ENCODE results near the gene LTBP2. TPM values are rescaled to one million over a fixed set of nuclear protein-coding genes. Genes with fewer than 3 reads are reported as not detected.

The LTBP2 gene
- total and polyA plus RNA-seq, 2 of the 8 experiments (the other 6 are each of a cell fraction or from before 2014, with no cell fraction given): 0.48 to 0.89 TPM

- H3K4ac ChIP-seq (replicated peaks; ENCODE audit: insufficient read length, low read depth, low read length): no peak overlapping the region
Measured at GRCh38 chr14:74592476-74593201, 19.4 kb downstream of the LTBP2 start.

More at GRCh38 chr14:74592476-74593201, 19.4 kb downstream of the LTBP2 start:
- Histone ChIP-seq H4K5ac (ENCODE audit: insufficient read length, low read depth, low read length) (no peak overlapping the region), H4K8ac (ENCODE audit: extremely low read depth, insufficient read depth, low read length) (no peak overlapping the region), H3K4me3 (ENCODE audit: extremely low read depth in 1 of 4, insufficient read depth in 2 of 4, low read depth in 3 of 4, low read length in 4 of 4) (no peak overlapping the region), H2AFZ (ENCODE audit: low read length) (no peak overlapping the region; the same call in 1 of the 2 replicates), H3K23me2 (ENCODE audit: low read depth, low read length) (no peaks in the 10 kb centered on the region), H3K9me3 (ENCODE audit: insufficient read depth in 2 of 2, low read depth in 1 of 2, low read length in 1 of 2) (no peaks in the 10 kb centered on the region), H3K18ac (ENCODE audit: extremely low read depth, low read length) (no peak overlapping the region), H3K27ac (ENCODE audit: low read depth, low read length) (no peak overlapping the region), H3K27me3 (replicated peaks in 1 of 4; ENCODE audit: control insufficient read depth in 3 of 4, extremely low read depth in 1 of 4, insufficient read depth in 3 of 4, low read length in 3 of 4) (no peaks in the 10 kb centered on the region), H3K4me1 (replicated peaks in 1 of 4; ENCODE audit: control insufficient read depth in 3 of 4, insufficient read depth in 4 of 4, low read length in 3 of 4) (no peaks in the 10 kb centered on the region; a peak in 1 of 7 replicates), H3K56ac (replicated peaks; ENCODE audit: insufficient read length, low read depth, low read length) (no peak overlapping the region), H4K91ac (replicated peaks; ENCODE audit: insufficient read length, low read length) (no peak overlapping the region), H3K14ac (ENCODE audit: insufficient read length) (no peak overlapping the region), H2AK5ac (ENCODE audit: low read depth, low read length) (no peak overlapping the region), H2BK20ac (ENCODE audit: low read length) (no peak overlapping the region), H3K4me2 (ENCODE audit: insufficient read depth in 1 of 2, low read depth in 2 of 2, low read length in 2 of 2) (no peak overlapping the region), H4K20me1 (replicated peaks in 1 of 2; ENCODE audit: control insufficient read depth in 1 of 2, insufficient read depth in 2 of 2, low read length in 2 of 2) (peaks cover 0 to 2% of the 10 kb centered on the region in 2 experiments), H3K36me3 (ENCODE audit: control insufficient read depth in 2 of 4, insufficient read depth in 4 of 4, low read length in 3 of 4) (no peaks in the 10 kb centered on the region), H2BK12ac (ENCODE audit: low read depth, low read length) (no peak overlapping the region), H3K79me1 (ENCODE audit: low read depth, low read length) (no peaks in the 10 kb centered on the region), H3K23ac (ENCODE audit: insufficient read length) (no peak overlapping the region), H2BK5ac (ENCODE audit: low read depth, low read length) (no peak overlapping the region), H3K9ac (replicated peaks in 1 of 4; ENCODE audit: extremely low read depth in 1 of 4, low read depth in 3 of 4, low read length in 3 of 4) (no peak overlapping the region), H2BK120ac (replicated peaks; ENCODE audit: low read depth, low read length) (no peak overlapping the region), H3K79me2 (ENCODE audit: control insufficient read depth in 1 of 2, insufficient read depth in 2 of 2, low read length in 2 of 2) (no peaks in the 10 kb centered on the region), H2BK15ac (ENCODE audit: low read length) (no peak overlapping the region)
- CTCF ChIA-PET (ENCODE audit: partially characterized antibody): interaction anchor here (0.5 to 20.0 kb wide), 5 partner anchors 9 to 309 kb away, joined by 3 to 176 read pairs (median 3); partner anchors contain the start of gene LTBP2
- 90% methylated on average over 13 of the region's 13 CpGs; no CpG with 5 or more reads in 1 of the 2 experiments for WGBS, 2 experiments (ENCODE audit: extremely low coverage in 1 of 2, insufficient coverage in 1 of 2, insufficient read length in 1 of 2, insufficient replicate concordance in 2 of 2, low coverage in 1 of 2, low lambda C conversion rate in 2 of 2, missing lambda C conversion rate in 1 of 2)
- POLR2A ChIA-PET (ENCODE audit: partially characterized antibody): no interaction called here
- no peak for TF ChIP-seq JUND (IDR thresholded peaks at IDR 0.05; ENCODE audit: low read length)
- TF ChIP-seq SRF (IDR thresholded peaks at IDR 0.05; ENCODE audit: low read depth, low read length): no peak
- TF ChIP-seq CBX8 (IDR thresholded peaks at IDR 0.05; ENCODE audit: borderline replicate concordance, low read depth, low read length): no peak
- FAIRE-seq (no peak), DNase-seq (ENCODE audit: low read depth in 1 of 2, low spot score in 2 of 2) (no peak)

All from H1 (cell line).